ENCODE results near the gene PDE3A. TPM values are rescaled to one million over a fixed set of nuclear protein-coding genes. Genes with fewer than 3 reads are reported as not detected.

Gene PDE3A
- total RNA-seq, 1 donor from 2014 or later: 5.5 TPM

DNA sequence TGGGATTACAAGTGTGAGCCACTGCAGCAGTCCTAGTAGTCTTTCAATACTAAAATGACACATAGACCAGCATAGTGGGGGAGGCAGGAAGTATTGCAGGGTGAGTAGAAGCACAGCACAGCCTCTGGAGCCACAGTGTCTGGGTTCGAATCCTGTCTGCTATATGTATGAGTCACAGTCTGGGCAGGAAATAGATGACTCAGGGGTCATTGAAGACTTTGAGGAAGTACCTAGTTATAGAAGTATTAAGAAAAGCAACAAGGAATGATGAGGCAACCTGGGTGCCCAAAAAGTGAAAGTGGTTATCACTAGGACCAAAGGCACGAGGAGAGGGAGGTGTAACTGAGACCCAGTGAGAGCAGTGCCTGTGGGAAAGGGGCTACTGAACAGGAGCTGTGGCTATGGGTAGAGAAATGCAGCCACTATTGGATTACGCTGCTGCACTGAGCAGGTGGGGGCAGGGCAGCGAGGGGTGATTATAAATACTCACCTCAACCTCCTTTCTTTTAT, 124.0 kb downstream of the PDE3A start:
- no peak for DNase-seq
- H3K4me1 ChIP-seq: peaks cover 3% of the 10 kb centered on the region
- H3K9me3 ChIP-seq: no peaks in the 10 kb centered on the region
- H3K27ac ChIP-seq: no peak overlapping the region
- no peak overlapping the region for H3K4me3 ChIP-seq
- no peaks in the 10 kb centered on the region for H3K36me3 ChIP-seq
- intact Hi-C loops (cut with DNase I): no loop called here
- peak in 1 of 2 donors; percentile 59 for ATAC-seq
- H3K27me3 ChIP-seq (ENCODE audit: low read depth): no peaks in the 10 kb centered on the region
- TF ChIP-seq CTCF (IDR thresholded peaks at IDR 0.05): no peak

GRCh38 chr12:20493934-20494333, 125.6 kb downstream of the PDE3A start:
- Histone ChIP-seq H3K36me3 (no peaks in the 10 kb centered on the region), H3K27ac (no peak overlapping the region), H3K4me3 (no peak overlapping the region), H3K27me3 (ENCODE audit: low read depth) (no peaks in the 10 kb centered on the region), H3K9me3 (no peaks in the 10 kb centered on the region), H3K4me1 (peaks cover 3% of the 10 kb centered on the region)
- intact Hi-C loops (cut with DNase I): no loop called here
- no peak for TF ChIP-seq CTCF (IDR thresholded peaks at IDR 0.05)
- DNase-seq: no peak
- ATAC-seq: no peak

DNA sequence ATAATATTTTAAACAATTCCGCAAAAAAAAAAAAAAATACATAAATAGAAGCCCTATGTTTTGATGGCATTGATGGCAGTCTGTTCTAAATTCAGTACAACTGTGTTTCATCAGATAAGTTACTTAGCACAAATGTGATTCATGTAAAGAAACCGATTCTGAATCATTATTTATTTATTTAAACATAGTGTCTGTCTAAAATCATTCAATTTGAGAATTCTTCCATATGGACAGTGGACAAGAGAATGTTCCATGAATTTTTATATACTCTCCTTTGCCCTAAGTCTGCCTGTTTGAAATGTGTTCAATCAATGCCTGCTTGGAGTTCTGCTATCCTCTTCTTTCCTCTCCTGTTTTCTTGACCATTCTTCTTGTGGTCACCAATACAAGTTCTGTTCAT, 126.5 kb downstream of the PDE3A start:
- no peaks in the 10 kb centered on the region for H3K9me3 ChIP-seq
- no peaks in the 10 kb centered on the region for H3K36me3 ChIP-seq
- H3K27me3 ChIP-seq (ENCODE audit: low read depth): no peaks in the 10 kb centered on the region
- DNase-seq (no peak), ATAC-seq (no peak)
- no peak for TF ChIP-seq CTCF (IDR thresholded peaks at IDR 0.05)
- H3K4me1 ChIP-seq: peaks cover 3% of the 10 kb centered on the region
- intact Hi-C loops (cut with DNase I): no loop called here
- H3K4me3 ChIP-seq: no peak overlapping the region
- H3K27ac ChIP-seq: no peak overlapping the region

DNA sequence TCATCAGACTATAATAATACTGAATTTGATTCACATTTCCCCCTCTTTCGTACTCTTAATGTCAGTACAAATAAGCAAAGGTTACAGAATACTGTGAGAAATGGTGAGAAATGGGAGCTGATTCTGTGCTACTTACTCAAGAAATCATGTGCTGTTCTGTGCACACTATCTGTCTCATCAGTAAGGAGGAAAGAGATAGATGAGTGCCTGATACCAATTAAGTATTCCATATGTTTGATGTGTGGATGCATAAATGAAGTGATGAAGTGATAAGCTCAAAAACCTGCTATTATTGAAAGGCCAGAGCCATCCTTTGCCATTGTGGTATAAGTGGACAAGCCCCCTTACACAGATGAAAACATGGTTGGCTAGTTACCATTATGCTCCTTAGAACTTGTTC, 127.7 kb downstream of the PDE3A start:
- no peak overlapping the region for H3K27ac ChIP-seq
- H3K36me3 ChIP-seq: no peaks in the 10 kb centered on the region
- TF ChIP-seq CTCF (IDR thresholded peaks at IDR 0.05): no peak
- no peaks in the 10 kb centered on the region for H3K27me3 ChIP-seq (ENCODE audit: low read depth)
- no peaks in the 10 kb centered on the region for H3K9me3 ChIP-seq
- ATAC-seq: no peak
- intact Hi-C loops (cut with DNase I): no loop called here
- no peak overlapping the region for H3K4me3 ChIP-seq
- peaks cover 3% of the 10 kb centered on the region for H3K4me1 ChIP-seq
- DNase-seq: no peak

GRCh38 chr12:20497707-20498106, 129.4 kb downstream of the PDE3A start:
- Histone ChIP-seq H3K9me3 (no peaks in the 10 kb centered on the region), H3K27me3 (ENCODE audit: low read depth) (no peaks in the 10 kb centered on the region), H3K27ac (no peak overlapping the region), H3K4me1 (no peaks in the 10 kb centered on the region), H3K36me3 (no peaks in the 10 kb centered on the region), H3K4me3 (no peak overlapping the region)
- DNase-seq (no peak), ATAC-seq (no peak)
- TF ChIP-seq CTCF (IDR thresholded peaks at IDR 0.05): no peak
- intact Hi-C loops (cut with DNase I): no loop called here

GRCh38 chr12:20501958-20502357, 133.6 kb downstream of the PDE3A start:
- H3K27me3 ChIP-seq (ENCODE audit: low read depth): no peaks in the 10 kb centered on the region
- DNase-seq: no peak
- H3K4me3 ChIP-seq: no peak overlapping the region
- H3K36me3 ChIP-seq: no peaks in the 10 kb centered on the region
- intact Hi-C loops (cut with DNase I): no loop called here
- ATAC-seq: no peak
- H3K27ac ChIP-seq: no peak overlapping the region
- no peak for TF ChIP-seq CTCF (IDR thresholded peaks at IDR 0.05)
- no peaks in the 10 kb centered on the region for H3K9me3 ChIP-seq
- no peaks in the 10 kb centered on the region for H3K4me1 ChIP-seq

All from lower lobe of right lung (tissue), 2 donors.